Measurements from ENCODE around the gene ABLIM3. TPM values are rescaled to one million over a fixed set of nuclear protein-coding genes. Genes with fewer than 3 reads are reported as not detected.

The ABLIM3 gene
- polyA plus RNA-seq, 1 of the 3 experiments (the other 2 are of a cell fraction), result 5.9 TPM

GRCh38 chr5:149229298-149229937, 88.1 kb downstream of the ABLIM3 start:
- H3K9ac ChIP-seq, result no peak overlapping the region
- TF ChIP-seq EP300 (IDR thresholded peaks at IDR 0.05; ENCODE audit: borderline replicate concordance in 1 of 2, low read depth in 1 of 2, low read length in 1 of 2), result no peak
- TF ChIP-seq USF1 (IDR thresholded peaks at IDR 0.05; ENCODE audit: borderline replicate concordance, low read depth), result no peak
- H2AFZ ChIP-seq (ENCODE audit: low read depth), result no peak overlapping the region
- no peak for DNase-seq
- no peak overlapping the region for H3K27ac ChIP-seq (ENCODE audit: low read depth in 2 of 2, low read length in 1 of 2)
- H3K9me3 ChIP-seq, result no peaks in the 10 kb centered on the region
- H3K4me3 ChIP-seq (ENCODE audit: low read depth in 2 of 2, low read length in 1 of 2), result no peak overlapping the region; a peak in 1 of 4 replicates
- ChIA-PET CTCF (interaction anchor here (0.8 to 1.6 kb wide), 6 partner anchors 15 to 498 kb away, joined by 3 to 10 read pairs (median 4); partner anchors contain the start of gene ABLIM3), POLR2A (no interaction called here)
- no peaks in the 10 kb centered on the region for H4K20me1 ChIP-seq (ENCODE audit: insufficient read depth)
- peaks cover 16% of the 10 kb centered on the region for H3F3A ChIP-seq (replicated peaks; ENCODE audit: insufficient read depth)
- no peaks in the 10 kb centered on the region for H3K9me2 ChIP-seq
- H3K4me2 ChIP-seq, result no peak overlapping the region
- whole genome bisulfite sequencing (ENCODE audit: low lambda C conversion rate), result 35% methylated on average over 6 of the region's 6 CpGs
- H3K79me2 ChIP-seq (ENCODE audit: insufficient read depth), result no peaks in the 10 kb centered on the region
- peaks cover 0 to 8% of the 10 kb centered on the region in 2 experiments; a peak in 1 of 4 replicates for H3K4me1 ChIP-seq (ENCODE audit: control insufficient read depth in 1 of 2, insufficient read depth in 2 of 2, low read depth in 1 of 2, low read length in 1 of 2)
- H3K27me3 ChIP-seq (ENCODE audit: insufficient read depth), result no peaks in the 10 kb centered on the region
- peaks cover 0 to 7% of the 10 kb centered on the region in 2 experiments for H3K36me3 ChIP-seq (replicated peaks in 1 of 2; ENCODE audit: control insufficient read depth in 1 of 2, insufficient read depth in 2 of 2, low read length in 1 of 2)

GRCh38 chr5:149235841-149236240, 94.5 kb downstream of the ABLIM3 start:
- no peak overlapping the region for H3K27ac ChIP-seq (ENCODE audit: low read depth in 2 of 2, low read length in 1 of 2)
- no peaks in the 10 kb centered on the region for H3K79me2 ChIP-seq (ENCODE audit: insufficient read depth)
- H3K36me3 ChIP-seq (replicated peaks in 1 of 2; ENCODE audit: control insufficient read depth in 1 of 2, insufficient read depth in 2 of 2, low read length in 1 of 2), result peaks cover 0 to 7% of the 10 kb centered on the region in 2 experiments
- H3K4me3 ChIP-seq (ENCODE audit: low read depth in 2 of 2, low read length in 1 of 2), result no peak overlapping the region
- no peaks in the 10 kb centered on the region for H3F3A ChIP-seq (replicated peaks; ENCODE audit: insufficient read depth)
- no peaks in the 10 kb centered on the region for H3K9me2 ChIP-seq
- no peaks in the 10 kb centered on the region for H4K20me1 ChIP-seq (ENCODE audit: insufficient read depth)
- H2AFZ ChIP-seq (ENCODE audit: low read depth), result no peak overlapping the region
- no peaks in the 10 kb centered on the region for H3K4me1 ChIP-seq (ENCODE audit: control insufficient read depth in 1 of 2, insufficient read depth in 2 of 2, low read depth in 1 of 2, low read length in 1 of 2)
- TF ChIP-seq USF2 (IDR thresholded peaks at IDR 0.05; ENCODE audit: borderline replicate concordance, low read depth, low read length) (no peak), MEF2A (IDR thresholded peaks at IDR 0.05; ENCODE audit: borderline replicate concordance, low read depth) (no peak), FOXM1 (IDR thresholded peaks at IDR 0.05; ENCODE audit: low read depth) (no peak), RCOR1 (IDR thresholded peaks at IDR 0.05; ENCODE audit: low read length) (no peak), FOXJ3 (CRISPR knock-in tag; IDR thresholded peaks at IDR 0.05) (no peak), POLR2AphosphoS5 (IDR thresholded peaks at IDR 0.05; ENCODE audit: low read depth, low read length) (no peak), FOSL2 (IDR thresholded peaks at IDR 0.05; ENCODE audit: borderline replicate concordance, low read depth) (no peak), PBX3 (IDR thresholded peaks at IDR 0.05) (no peak)
- CTCF ChIA-PET, result interaction anchor here (1.6 kb wide), 1 partner anchor 33 kb away, joined by 5 read pairs; no protein-coding TSS in a partner anchor
- H3K27me3 ChIP-seq (ENCODE audit: insufficient read depth), result no peaks in the 10 kb centered on the region
- no peak overlapping the region for H3K4me2 ChIP-seq
- H3K9me3 ChIP-seq, result no peaks in the 10 kb centered on the region
- DNase-seq, result no peak
- no peak overlapping the region for H3K9ac ChIP-seq
- POLR2A ChIA-PET, result no interaction called here
